Suprapubic skin (tissue), 4 donors: ENCODE data around the gene CHST10. TPM values are rescaled to one million over a fixed set of nuclear protein-coding genes. Genes with fewer than 3 reads are reported as not detected.

ENCODE experiments used
- DNase-seq, 2 donors: peaks; one replicate each; pipeline ENCODE4 v3.0.0-alpha.2; 2019; ENCODE audit warnings: low spot score in 2 of 2
- H3K27ac ChIP-seq: fragments of 200-600 bp; sonication (generic); one replicate; pipeline ENCODE4 v1.5.1; 2019
- H3K27me3 ChIP-seq: fragments of 200-600 bp; sonication (generic); one replicate; pipeline ENCODE4 v1.5.1; 2019
- H3K36me3 ChIP-seq: fragments of 200-600 bp; sonication (generic); one replicate; pipeline ENCODE4 v1.5.1; 2019
- H3K4me1 ChIP-seq: fragments of 200-600 bp; sonication (generic); one replicate; pipeline ENCODE4 v1.5.1; 2019
- H3K4me3 ChIP-seq: fragments of 200-600 bp; sonication (generic); one replicate; pipeline ENCODE4 v1.5.1; 2019; ENCODE audit warnings: mild to moderate bottlenecking
- H3K9me3 ChIP-seq: fragments of 200-600 bp; sonication (generic); one replicate; pipeline ENCODE4 v1.5.1; 2019
- EP300 ChIP-seq: sonication (generic); formaldehyde crosslinking; IDR thresholded peaks from one replicate; pipeline ENCODE4 v1.6.1; 2017; ENCODE audit warnings: antibody characterized with exemption
- POLR2A ChIP-seq, 2 donors: fragments of 450-650 bp; IDR thresholded peaks; one replicate each; pipeline ENCODE4 v1.6.1; 2017; ENCODE audit warnings: antibody characterized with exemption in 2 of 2, mild to moderate bottlenecking in 2 of 2, moderate library complexity in 2 of 2
- POLR2AphosphoS5 ChIP-seq, 3 donors: sonication (generic); formaldehyde crosslinking; IDR thresholded peaks; one replicate each; pipeline ENCODE4 v1.6.1; 2017; ENCODE audit warnings: antibody characterized with exemption in 3 of 3
- WGBS: methylation state at CpG from one replicate; pipeline ENCODE4 v1.1.5; 2018; 5-methylcytosine and 5-hydroxymethylcytosine counted together
- total RNA-seq, 4 donors: library from RNA; depleted of rRNA; stranded (reverse); fragments of >200 nt; gene quantifications; one replicate each; pipeline ENCODE4 v1.1.0, GENCODE V29; 2016
- TF ChIP-seq, protein P1 (sequence below), 2 donors: fragments of 200-600 bp in 1 of 2; fragments of 450-650 bp in 1 of 2; sonication (generic) in 1 of 2; IDR thresholded peaks; one replicate each; pipeline ENCODE4 v1.5.1; 2016 to 2019; ENCODE audit warnings: antibody characterized with exemption in 2 of 2, mild to moderate bottlenecking in 1 of 2, moderate library complexity in 1 of 2

CHST10 gene
- total RNA-seq, 4 donors from 2014 or later = 0.91 to 3.6 (median 2.6) TPM

DNA sequence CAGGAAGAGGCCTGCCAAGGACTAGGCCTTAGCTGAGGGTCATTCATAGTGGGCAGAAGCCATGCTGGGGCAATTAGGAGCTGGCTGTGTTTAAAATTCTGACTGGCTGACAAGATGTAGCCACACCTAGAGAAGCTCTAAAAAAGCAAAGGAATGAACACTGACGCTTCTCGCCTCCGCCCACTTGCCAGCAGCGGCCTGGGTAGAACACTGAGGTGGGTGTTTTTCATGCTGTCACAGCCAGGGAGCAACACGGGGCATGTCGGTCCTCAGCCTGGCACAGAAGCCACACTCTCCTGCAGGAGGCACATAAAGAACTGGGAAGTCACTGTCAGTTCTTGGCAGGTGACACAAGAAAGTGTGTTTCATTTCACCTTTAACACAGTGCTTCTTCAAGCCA, 10.4 kb downstream of the CHST10 start:
- Histone ChIP-seq H3K4me3 (no peak overlapping the region), H3K4me1 (peaks cover 6% of the 10 kb centered on the region), H3K27ac (no peak overlapping the region), H3K9me3 (no peaks in the 10 kb centered on the region), H3K27me3 (no peaks in the 10 kb centered on the region), H3K36me3 (peaks cover 23% of the 10 kb centered on the region)
- TF ChIP-seq POLR2A (IDR thresholded peaks at IDR 0.05) (no peak), EP300 (no peak), POLR2AphosphoS5 (IDR thresholded peaks at IDR 0.05) (no peak)
- TF ChIP-seq, protein P1, sequence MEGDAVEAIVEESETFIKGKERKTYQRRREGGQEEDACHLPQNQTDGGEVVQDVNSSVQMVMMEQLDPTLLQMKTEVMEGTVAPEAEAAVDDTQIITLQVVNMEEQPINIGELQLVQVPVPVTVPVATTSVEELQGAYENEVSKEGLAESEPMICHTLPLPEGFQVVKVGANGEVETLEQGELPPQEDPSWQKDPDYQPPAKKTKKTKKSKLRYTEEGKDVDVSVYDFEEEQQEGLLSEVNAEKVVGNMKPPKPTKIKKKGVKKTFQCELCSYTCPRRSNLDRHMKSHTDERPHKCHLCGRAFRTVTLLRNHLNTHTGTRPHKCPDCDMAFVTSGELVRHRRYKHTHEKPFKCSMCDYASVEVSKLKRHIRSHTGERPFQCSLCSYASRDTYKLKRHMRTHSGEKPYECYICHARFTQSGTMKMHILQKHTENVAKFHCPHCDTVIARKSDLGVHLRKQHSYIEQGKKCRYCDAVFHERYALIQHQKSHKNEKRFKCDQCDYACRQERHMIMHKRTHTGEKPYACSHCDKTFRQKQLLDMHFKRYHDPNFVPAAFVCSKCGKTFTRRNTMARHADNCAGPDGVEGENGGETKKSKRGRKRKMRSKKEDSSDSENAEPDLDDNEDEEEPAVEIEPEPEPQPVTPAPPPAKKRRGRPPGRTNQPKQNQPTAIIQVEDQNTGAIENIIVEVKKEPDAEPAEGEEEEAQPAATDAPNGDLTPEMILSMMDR (IDR thresholded peaks at IDR 0.05) = no peak
- 60% methylated on average over 6 of the region's 6 CpGs for WGBS
- DNase-seq = no peak

DNA sequence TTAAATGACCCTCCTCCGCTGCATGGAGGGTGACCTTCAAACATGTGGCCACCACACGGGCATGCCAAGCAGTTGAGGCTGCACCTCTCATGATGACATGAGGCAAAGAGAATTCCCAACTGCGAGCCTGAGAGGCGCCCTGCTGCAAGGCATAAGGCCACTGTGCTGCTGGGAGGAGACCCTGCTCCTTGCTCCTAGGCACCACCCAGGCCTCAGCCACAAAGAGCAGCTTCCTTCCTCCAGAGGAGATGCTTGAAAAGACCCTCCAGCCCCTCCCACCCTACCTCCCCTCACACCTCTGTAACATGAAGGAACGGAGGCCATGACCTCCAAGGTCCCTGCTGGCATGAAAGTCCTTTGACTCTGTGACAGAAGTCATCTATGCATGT, 11.4 kb downstream of the CHST10 start:
- H3K4me1 ChIP-seq = peaks cover 6% of the 10 kb centered on the region
- H3K9me3 ChIP-seq = no peaks in the 10 kb centered on the region
- 87% methylated on average over 5 of the region's 5 CpGs for WGBS
- peaks cover 28% of the 10 kb centered on the region for H3K36me3 ChIP-seq
- no peak for DNase-seq
- no peak for TF ChIP-seq POLR2A (IDR thresholded peaks at IDR 0.05)
- no peak for TF ChIP-seq EP300
- TF ChIP-seq, protein P1 (IDR thresholded peaks at IDR 0.05) = no peak
- TF ChIP-seq POLR2AphosphoS5 (IDR thresholded peaks at IDR 0.05) = no peak
- no peak overlapping the region for H3K4me3 ChIP-seq
- H3K27me3 ChIP-seq = no peaks in the 10 kb centered on the region
- no peak overlapping the region for H3K27ac ChIP-seq

DNA sequence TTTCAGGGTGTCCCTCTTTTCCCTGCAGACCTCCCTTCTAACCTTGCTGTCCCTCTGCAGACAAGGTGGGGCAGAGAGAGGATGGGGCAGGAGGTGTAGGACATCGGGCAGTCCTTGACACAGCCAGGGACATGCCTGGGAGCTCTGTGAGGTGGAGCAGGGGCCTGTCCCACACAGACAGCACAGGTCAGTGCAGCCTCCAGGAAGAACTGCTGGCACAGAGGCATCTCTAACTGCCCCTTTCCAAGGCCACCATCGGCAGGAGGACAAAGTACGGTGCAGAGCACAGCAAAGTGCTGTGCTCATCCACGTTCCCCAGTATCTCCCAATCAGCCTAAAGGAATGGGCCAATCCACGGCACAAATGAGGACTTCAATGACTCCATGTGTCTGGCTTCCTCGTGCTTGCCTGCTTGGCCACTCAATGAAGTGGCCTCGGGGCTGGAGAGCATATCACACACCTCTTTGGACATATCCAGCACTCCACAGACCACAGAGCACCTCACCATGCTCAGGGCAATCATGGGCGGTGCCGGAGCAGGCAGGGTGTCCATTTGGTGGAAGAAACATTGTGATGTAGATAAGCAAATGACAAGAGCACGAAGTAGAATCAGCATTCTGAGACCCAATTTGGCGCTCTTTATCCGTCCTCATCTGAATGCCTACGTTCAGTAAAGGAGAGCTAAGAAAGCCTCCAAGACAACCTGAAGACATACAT, 11.9 kb downstream of the CHST10 start:
- no peak for TF ChIP-seq EP300
- TF ChIP-seq, protein P1 (IDR thresholded peaks at IDR 0.05) = no peak
- no peak for TF ChIP-seq POLR2A (IDR thresholded peaks at IDR 0.05)
- no peak for TF ChIP-seq POLR2AphosphoS5 (IDR thresholded peaks at IDR 0.05)
- peaks cover 6% of the 10 kb centered on the region for H3K4me1 ChIP-seq
- H3K4me3 ChIP-seq = no peak overlapping the region
- DNase-seq = no peak
- no peak overlapping the region for H3K27ac ChIP-seq
- 95% methylated on average over 11 of the region's 13 CpGs for WGBS
- H3K9me3 ChIP-seq = no peaks in the 10 kb centered on the region
- H3K27me3 ChIP-seq = no peaks in the 10 kb centered on the region
- peaks cover 28% of the 10 kb centered on the region for H3K36me3 ChIP-seq

DNA sequence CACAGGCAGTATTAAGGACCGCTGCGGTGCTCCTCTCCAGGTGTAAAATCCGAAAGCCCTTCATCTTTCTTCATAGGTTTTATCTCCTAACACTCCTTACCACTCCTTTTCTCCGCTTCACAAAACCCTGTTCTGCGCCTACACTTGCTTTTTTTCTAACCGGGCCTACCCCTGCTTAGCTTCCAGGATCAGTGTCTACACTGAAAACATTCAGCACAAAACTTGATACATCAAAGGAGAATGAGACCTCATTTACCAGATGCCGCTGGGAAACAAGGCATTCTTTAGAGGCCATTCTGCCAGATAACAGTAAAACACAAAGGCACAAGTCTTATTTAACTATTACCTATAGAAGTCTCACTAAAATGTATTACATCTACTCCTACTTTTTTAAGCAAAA, 13.1 kb downstream of the CHST10 start:
- no peak for TF ChIP-seq EP300
- no peak for TF ChIP-seq POLR2A (IDR thresholded peaks at IDR 0.05)
- TF ChIP-seq, protein P1 (IDR thresholded peaks at IDR 0.05) = no peak
- no peak for DNase-seq
- Histone ChIP-seq H3K36me3 (peaks cover 28% of the 10 kb centered on the region), H3K27me3 (no peaks in the 10 kb centered on the region), H3K27ac (no peak overlapping the region), H3K9me3 (no peaks in the 10 kb centered on the region), H3K4me1 (peaks cover 6% of the 10 kb centered on the region), H3K4me3 (no peak overlapping the region)
- 93% methylated on average over 7 of the region's 7 CpGs for WGBS

DNA sequence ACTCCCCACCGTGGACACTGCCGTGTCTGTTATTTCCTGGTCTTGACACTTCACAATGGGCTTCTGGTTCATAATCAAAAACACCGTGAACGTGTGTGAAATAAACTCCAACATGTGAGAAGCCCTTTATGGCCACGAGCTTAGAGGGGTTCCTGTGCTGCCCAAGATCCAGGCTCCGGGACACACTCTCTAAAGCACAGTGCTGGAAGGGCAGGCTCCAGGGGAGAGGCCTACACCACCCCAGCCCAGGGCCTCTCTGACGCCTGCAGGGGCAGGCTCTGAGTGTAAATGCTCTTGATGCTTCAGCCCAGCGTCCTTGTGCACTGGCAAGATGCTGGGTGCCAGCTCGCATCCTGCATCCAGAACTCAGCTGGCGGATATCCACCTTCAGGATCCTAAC, 13.7 kb downstream of the CHST10 start:
- TF ChIP-seq POLR2AphosphoS5 (IDR thresholded peaks at IDR 0.05) = no peak
- no peak for TF ChIP-seq POLR2A (IDR thresholded peaks at IDR 0.05)
- no peak for TF ChIP-seq EP300
- TF ChIP-seq, protein P1 (IDR thresholded peaks at IDR 0.05) = no peak
- 86% methylated on average over 9 of the region's 10 CpGs for WGBS
- H3K9me3 ChIP-seq = no peaks in the 10 kb centered on the region
- DNase-seq = no peak
- H3K36me3 ChIP-seq = peaks cover 28% of the 10 kb centered on the region
- no peak overlapping the region for H3K27ac ChIP-seq
- H3K27me3 ChIP-seq = no peaks in the 10 kb centered on the region
- no peak overlapping the region for H3K4me3 ChIP-seq
- peaks cover 6% of the 10 kb centered on the region for H3K4me1 ChIP-seq
